AG04449 (cell line): ENCODE measurements around the gene GFM2.
"Not testable (repeated sequence)": the region's sequence is repeated elsewhere in the genome, so short reads cannot be mapped to it uniquely, and the experiment has no call there.

Experiments
- CTCF ChIA-PET: fragments of 350-600 bp; formaldehyde crosslinking; extraction: SDS; loops from one replicate; lab custom pipeline; 2021; ENCODE audit warnings: antibody characterized with exemption; lab: Yijun Ruan, JAX
- POLR2A ChIA-PET: fragments of 400-600, 350-600 bp; formaldehyde crosslinking; extraction: SDS; loops from one replicate; lab custom pipeline; 2020; ENCODE audit warnings: antibody characterized with exemption, inconsistent platforms; lab: Yijun Ruan, JAX
- DNase-seq: peaks from one replicate; pipeline ENCODE4 v3.0.0-alpha.2; 2010; ENCODE audit warnings: low read depth, low spot score
- H3K4me3 ChIP-seq: 2 replicates; pipeline ENCODE4 v1.5.1; 2011; ENCODE audit warnings: low read depth, mild to moderate bottlenecking, control low read depth, low read length
- CTCF ChIP-seq: IDR thresholded peaks from one replicate; pipeline ENCODE4 v1.5.1; 2011; ENCODE audit warnings: mild to moderate bottlenecking, moderate library complexity, low read length, control low read depth, inconsistent platforms; ENCODE audit not compliant: insufficient read depth; ENCODE audit errors: missing control alignments

The GFM2 gene

GRCh38 chr5:74685979-74686631, 80.8 kb downstream of the GFM2 start:
- DNase-seq = no peak

GRCh38 chr5:74684900-74685851, 81.7 kb downstream of the GFM2 start, which contains the start of gene HEXB:
TSS of gene HEXB (plus strand) at chr5:74685233. CDS start at chr5:74685261, 28 bp downstream.
- H3K4me3 ChIP-seq = peak within 1 kb of the TSS; percentile 76
- DNase-seq = no peak
- CTCF ChIA-PET = interaction anchor here (0.6 to 2.2 kb wide), 4 partner anchors 12 to 234 kb away, joined by 3 to 10 read pairs (median 6); partner anchors contain the start of gene GFM2
- peak; percentile 5 for TF ChIP-seq CTCF
- POLR2A ChIA-PET = interaction anchor here (0.5 kb wide), 1 partner anchor 849 kb away, joined by 4 read pairs; no protein-coding TSS in a partner anchor

More at GRCh38 chr5:74685979-74686631, 80.8 kb downstream of the GFM2 start:
- ChIA-PET CTCF (interaction anchor here (0.6 to 2.2 kb wide), 5 partner anchors 8 to 233 kb away, joined by 3 to 10 read pairs (median 5); partner anchors contain the start of gene GFM2), POLR2A (interaction anchor here (0.5 kb wide), 1 partner anchor 848 kb away, joined by 4 read pairs; no protein-coding TSS in a partner anchor)
- no peak for TF ChIP-seq CTCF
- peak overlapping the region; percentile 76 for H3K4me3 ChIP-seq

GRCh38 chr5:74679966-74680365, 87.0 kb downstream of the GFM2 start:
- no peak overlapping the region for H3K4me3 ChIP-seq
- CTCF ChIA-PET = no interaction called here
- DNase-seq = no peak
- POLR2A ChIA-PET = no interaction called here
- TF ChIP-seq CTCF = no peak

- POLR2A ChIA-PET, DNase-seq, CTCF ChIA-PET, H3K4me3 ChIP-seq: not testable (repeated sequence)
Measured at GRCh38 chr5:74679300-74679699, 87.6 kb downstream of the GFM2 start.

- H3K4me3 ChIP-seq, POLR2A ChIA-PET, DNase-seq: not testable (repeated sequence)
- CTCF ChIA-PET = interaction anchor here (1.0 to 7.8 kb wide), 3 partner anchors 9 to 240 kb away, joined by 3 to 141 read pairs (median 5); no protein-coding TSS in a partner anchor
Measured at GRCh38 chr5:74678123-74678522, 88.8 kb downstream of the GFM2 start.

GRCh38 chr5:74676466-74676865, 90.5 kb downstream of the GFM2 start:
- POLR2A ChIA-PET, DNase-seq, H3K4me3 ChIP-seq: not testable (repeated sequence)
- CTCF ChIA-PET = interaction anchor here (0.7 to 7.8 kb wide), 4 partner anchors 16 to 774 kb away, joined by 3 to 141 read pairs (median 3); no protein-coding TSS in a partner anchor

- DNase-seq = no peak
- CTCF ChIA-PET = interaction anchor here (0.5 to 7.8 kb wide), 26 partner anchors 8 to 1583 kb away, joined by 3 to 141 read pairs (median 5); no protein-coding TSS in a partner anchor
- POLR2A ChIA-PET = no interaction called here
- no peak overlapping the region for H3K4me3 ChIP-seq
- peak; percentile 19 for TF ChIP-seq CTCF
Measured at GRCh38 chr5:74673011-74673790, 93.7 kb downstream of the GFM2 start.
